ENCODE data around the gene CSRNP3. TPM values are rescaled to one million over a fixed set of nuclear protein-coding genes. Genes with fewer than 3 reads are reported as not detected.

Gene CSRNP3
- total and polyA plus RNA-seq, 9 donors, result 2.9 to 16.2 (median 6.9) TPM

- intact Hi-C loops (cut with DNase I), result no loop called here
- H3K27me3 ChIP-seq, result no peaks in the 10 kb centered on the region
- no peak for DNase-seq
- H3K9me3 ChIP-seq, result no peaks in the 10 kb centered on the region
- no peaks in the 10 kb centered on the region for H3K36me3 ChIP-seq
- WGBS, 3 donors, result 81 to 83% (median 83%) methylated on average over 4 of the region's 4 CpGs
- H3K4me3 ChIP-seq, result no peak overlapping the region
- no peak for TF ChIP-seq CTCF (IDR thresholded peaks at IDR 0.05)
- TF ChIP-seq EP300 (IDR thresholded peaks at IDR 0.05), result no peak
- no peak for TF ChIP-seq POLR2A (IDR thresholded peaks at IDR 0.05)
- no peak overlapping the region for H3K27ac ChIP-seq
- H3K4me1 ChIP-seq (ENCODE audit: insufficient read depth), result no peaks in the 10 kb centered on the region
Observed at GRCh38 chr2:165648801-165649200, 179.3 kb downstream of the CSRNP3 start.

- Histone ChIP-seq H3K9me3 (no peaks in the 10 kb centered on the region), H3K27me3 (no peaks in the 10 kb centered on the region), H3K27ac (no peak overlapping the region), H3K36me3 (no peaks in the 10 kb centered on the region), H3K4me1 (ENCODE audit: insufficient read depth) (no peaks in the 10 kb centered on the region), H3K4me3 (no peak overlapping the region)
- intact Hi-C loops (cut with DNase I), result no loop called here
- TF ChIP-seq EP300 (IDR thresholded peaks at IDR 0.05) (no peak), CTCF (IDR thresholded peaks at IDR 0.05) (no peak), POLR2A (IDR thresholded peaks at IDR 0.05) (no peak)
- no peak for DNase-seq
- WGBS, 3 donors, result 94 to 97% (median 96%) methylated on average over 2 of the region's 2 CpGs
Observed at GRCh38 chr2:165651233-165651632, 181.7 kb downstream of the CSRNP3 start.

GRCh38 chr2:165655661-165656060, 186.2 kb downstream of the CSRNP3 start:
- Histone ChIP-seq H3K4me3 (no peak overlapping the region), H3K9me3 (no peaks in the 10 kb centered on the region), H3K36me3 (no peaks in the 10 kb centered on the region), H3K27ac (no peak overlapping the region), H3K4me1 (ENCODE audit: insufficient read depth) (no peaks in the 10 kb centered on the region), H3K27me3 (no peaks in the 10 kb centered on the region)
- no peak for DNase-seq
- intact Hi-C loops (cut with DNase I), result no loop called here
- TF ChIP-seq EP300 (IDR thresholded peaks at IDR 0.05) (no peak), POLR2A (IDR thresholded peaks at IDR 0.05) (no peak), CTCF (IDR thresholded peaks at IDR 0.05) (no peak)
- WGBS, 3 donors, result 78 to 88% (median 86%) methylated on average over 6 of the region's 6 CpGs

GRCh38 chr2:165660361-165660760, 190.9 kb downstream of the CSRNP3 start:
- TF ChIP-seq POLR2A (IDR thresholded peaks at IDR 0.05) (no peak), EP300 (IDR thresholded peaks at IDR 0.05) (no peak), CTCF (IDR thresholded peaks at IDR 0.05) (no peak)
- Histone ChIP-seq H3K4me1 (ENCODE audit: insufficient read depth) (no peaks in the 10 kb centered on the region), H3K4me3 (no peak overlapping the region), H3K27ac (no peak overlapping the region), H3K27me3 (no peaks in the 10 kb centered on the region), H3K9me3 (no peaks in the 10 kb centered on the region), H3K36me3 (no peaks in the 10 kb centered on the region)
- no peak for DNase-seq
- 60 to 72% (median 72%) methylated on average over 3 of the region's 3 CpGs for WGBS, 3 donors
- intact Hi-C loops (cut with DNase I), result no loop called here

GRCh38 chr2:165662720-165663119, 193.2 kb downstream of the CSRNP3 start:
- no peak overlapping the region for H3K27ac ChIP-seq
- H3K27me3 ChIP-seq, result no peaks in the 10 kb centered on the region
- DNase-seq, result no peak
- no peak overlapping the region for H3K4me3 ChIP-seq
- TF ChIP-seq EP300 (IDR thresholded peaks at IDR 0.05) (no peak), POLR2A (IDR thresholded peaks at IDR 0.05) (no peak), CTCF (IDR thresholded peaks at IDR 0.05) (no peak)
- H3K36me3 ChIP-seq, result no peaks in the 10 kb centered on the region
- no peaks in the 10 kb centered on the region for H3K4me1 ChIP-seq (ENCODE audit: insufficient read depth)
- intact Hi-C loops (cut with DNase I), result no loop called here
- H3K9me3 ChIP-seq, result no peaks in the 10 kb centered on the region

Data from ovary (tissue), 9 donors.